Measurements from ENCODE around the gene CNIH1. TPM values are rescaled to one million over a fixed set of nuclear protein-coding genes. Genes with fewer than 3 reads are reported as not detected.
A peak's percentile ranks its signal among the peaks of the same experiment; 100 is the strongest.

Gene CNIH1
- total and polyA plus RNA-seq, 8 donors = 4.7 to 78.5 (median 34.6) TPM

DNA sequence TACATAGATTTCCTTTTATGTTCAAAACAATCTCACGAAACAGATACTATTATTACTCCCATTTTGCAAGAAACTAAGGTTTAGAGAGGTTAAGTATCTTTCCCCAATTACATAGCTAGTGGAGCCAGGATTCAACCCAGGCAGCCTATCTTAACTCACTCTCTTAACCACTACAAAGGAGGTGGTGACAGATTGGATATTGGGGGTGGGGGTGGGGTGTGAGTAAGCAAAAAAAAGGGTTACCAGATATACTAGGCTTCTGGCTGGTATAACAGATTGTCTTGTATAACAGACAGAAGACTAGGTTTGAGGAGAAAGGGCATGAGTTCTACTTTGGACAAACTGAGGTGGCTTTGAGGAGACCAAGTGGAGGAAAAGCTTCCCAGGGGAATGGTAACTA is 45.5 kb upstream of the CNIH1 start:
- no peak for DNase-seq
- no peak overlapping the region for H3K27ac ChIP-seq
- H3K4me3 ChIP-seq = peak overlapping the region in 1 of 4 donors; percentile 92
- WGBS, 5 donors = 89 to 97% (median 95%) methylated on average over 1 of the region's 1 CpG
- TF ChIP-seq POLR2AphosphoS5 (IDR thresholded peaks at IDR 0.05) (no peak), CTCF (IDR thresholded peaks at IDR 0.05) (no peak), EP300 (IDR thresholded peaks at IDR 0.05) (no peak), POLR2A (IDR thresholded peaks at IDR 0.05) (no peak)
- intact Hi-C loops (cut with DNase I; ENCODE audit: low total_unique reads) = no loop called here
- H3K4me1 ChIP-seq = peaks cover 20 to 71% (median 46%) of the 10 kb centered on the region in 4 donors
- H3K36me3 ChIP-seq = peaks cover 5 to 17% (median 14%) of the 10 kb centered on the region in 4 donors
- H3K9me3 ChIP-seq = no peaks in the 10 kb centered on the region
- H3K27me3 ChIP-seq = no peaks in the 10 kb centered on the region

DNA sequence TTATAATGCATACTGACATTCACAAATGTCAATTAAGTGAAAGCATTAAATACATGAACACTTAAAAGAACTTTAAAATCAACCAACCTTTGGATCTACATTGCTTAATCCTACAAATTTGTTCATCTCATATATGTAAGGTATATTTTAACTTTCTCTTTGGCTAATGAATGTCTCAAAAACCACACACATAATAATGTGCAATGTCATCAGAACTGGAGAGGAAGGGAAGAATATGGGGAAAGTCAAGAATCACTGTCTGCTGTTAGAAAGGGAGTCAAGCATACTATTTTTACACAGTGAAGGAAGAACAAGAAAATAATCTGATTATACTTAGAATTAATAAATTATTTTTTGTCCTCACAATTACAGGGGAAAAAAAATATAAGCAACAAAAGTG is 42.7 kb upstream of the CNIH1 start:
- Histone ChIP-seq H3K27me3 (no peaks in the 10 kb centered on the region), H3K36me3 (peaks cover 7 to 36% (median 34%) of the 10 kb centered on the region in 4 donors), H3K4me1 (peaks cover 12 to 56% (median 41%) of the 10 kb centered on the region in 4 donors), H3K4me3 (no peak overlapping the region), H3K27ac (no peak overlapping the region), H3K9me3 (no peaks in the 10 kb centered on the region)
- intact Hi-C loops (cut with DNase I; ENCODE audit: low total_unique reads) = no loop called here
- no peak for TF ChIP-seq POLR2AphosphoS5 (IDR thresholded peaks at IDR 0.05)
- no peak for TF ChIP-seq CTCF (IDR thresholded peaks at IDR 0.05)
- TF ChIP-seq POLR2A (IDR thresholded peaks at IDR 0.05) = no peak
- TF ChIP-seq EP300 (IDR thresholded peaks at IDR 0.05) = no peak
- DNase-seq = no peak

DNA sequence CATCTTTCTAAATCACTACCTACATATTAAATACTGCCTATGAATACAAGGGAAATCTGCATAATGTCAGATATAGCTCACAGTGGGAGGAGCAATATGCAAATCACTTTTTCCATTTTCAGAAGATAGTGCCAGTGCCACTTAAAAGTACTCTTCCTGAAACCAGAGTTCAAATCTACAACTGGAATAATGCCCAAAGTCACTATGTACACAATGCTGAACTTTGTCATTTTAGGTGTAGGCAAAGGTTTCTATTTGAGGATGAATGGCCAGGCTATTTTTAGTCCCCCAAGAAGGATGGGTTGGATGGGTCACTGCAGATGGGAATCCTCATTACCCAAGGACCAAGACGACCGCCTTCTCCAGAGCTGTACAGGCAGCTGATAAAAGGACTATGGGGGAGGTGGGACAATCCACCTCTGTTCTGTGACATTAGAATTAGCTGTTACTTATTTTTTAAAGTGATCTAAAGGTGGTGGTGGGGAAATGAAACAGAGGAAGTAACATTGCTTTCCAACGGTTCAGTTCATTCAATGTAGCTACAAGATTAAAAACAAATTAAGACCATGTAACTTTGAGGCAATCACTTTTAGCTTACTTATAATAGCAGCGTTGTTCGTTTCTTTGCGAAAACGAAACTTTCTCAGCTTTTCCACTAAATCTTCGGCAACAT is 42.0 kb upstream of the CNIH1 start:
- H3K9me3 ChIP-seq = no peaks in the 10 kb centered on the region
- peaks cover 11 to 42% (median 40%) of the 10 kb centered on the region in 4 donors for H3K36me3 ChIP-seq
- no peak for TF ChIP-seq POLR2AphosphoS5 (IDR thresholded peaks at IDR 0.05)
- no peak for TF ChIP-seq EP300 (IDR thresholded peaks at IDR 0.05)
- no peak for TF ChIP-seq CTCF (IDR thresholded peaks at IDR 0.05)
- TF ChIP-seq POLR2A (IDR thresholded peaks at IDR 0.05) = no peak
- intact Hi-C loops (cut with DNase I; ENCODE audit: low total_unique reads) = no loop called here
- peaks cover 12 to 56% (median 40%) of the 10 kb centered on the region in 4 donors for H3K4me1 ChIP-seq
- no peak overlapping the region for H3K4me3 ChIP-seq
- 76 to 83% (median 80%) methylated on average over 8 of the region's 8 CpGs for WGBS, 5 donors
- no peak overlapping the region for H3K27ac ChIP-seq
- no peaks in the 10 kb centered on the region for H3K27me3 ChIP-seq
- no peak for DNase-seq

DNA sequence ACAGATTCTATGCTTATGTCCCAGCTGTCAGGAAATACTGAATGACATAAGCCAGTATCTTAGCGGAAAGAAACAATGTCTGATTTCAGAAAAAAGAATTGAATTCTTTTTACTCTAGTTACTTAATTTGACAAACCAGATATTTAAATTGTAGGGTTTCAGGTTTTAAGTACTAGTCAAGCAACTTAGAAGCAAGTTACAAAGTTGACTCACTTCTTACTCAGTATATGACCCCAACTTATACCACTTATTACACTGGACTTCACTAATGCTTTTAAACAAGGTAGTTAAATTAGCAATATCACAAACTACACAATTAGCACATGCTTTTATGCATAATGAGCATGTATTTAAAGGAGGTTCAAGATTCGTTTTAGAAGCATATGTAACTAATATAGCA is 40.5 kb upstream of the CNIH1 start:
- Histone ChIP-seq H3K4me3 (no peak overlapping the region), H3K27me3 (no peaks in the 10 kb centered on the region), H3K27ac (no peak overlapping the region), H3K4me1 (peaks cover 0 to 41% (median 25%) of the 10 kb centered on the region in 4 donors), H3K36me3 (peaks cover 11 to 51% (median 50%) of the 10 kb centered on the region in 4 donors), H3K9me3 (no peaks in the 10 kb centered on the region)
- intact Hi-C loops (cut with DNase I; ENCODE audit: low total_unique reads) = no loop called here
- DNase-seq = no peak
- TF ChIP-seq POLR2AphosphoS5 (IDR thresholded peaks at IDR 0.05) = no peak
- no peak for TF ChIP-seq CTCF (IDR thresholded peaks at IDR 0.05)
- TF ChIP-seq EP300 (IDR thresholded peaks at IDR 0.05) = no peak
- TF ChIP-seq POLR2A (IDR thresholded peaks at IDR 0.05) = no peak
- 78 to 97% (median 88%) methylated on average over 2 of the region's 2 CpGs for WGBS, 5 donors
